DOHH2 (cell line): ENCODE data around the gene CD200.

Source experiments
- H3F3A ChIP-seq: fragments of 200-600 bp; sonication (generic), shearing (Covaris generic); 2 replicates; pipeline ENCODE4 v1.6.0; 2016; ENCODE audit warnings: antibody characterized with exemption, mild to moderate bottlenecking; ENCODE audit not compliant: control insufficient read depth, insufficient read depth
- H3K27ac ChIP-seq: fragments of 200-600 bp; sonication (generic); 2 replicates; pipeline ENCODE4 v1.5.1; 2014; ENCODE audit warnings: low read depth, mild to moderate bottlenecking, low read length, moderate library complexity
- H3K27me3 ChIP-seq: fragments of 200-600 bp; sonication (generic); 2 replicates; pipeline ENCODE4 v1.6.1; 2014; ENCODE audit warnings: mild to moderate bottlenecking, low read length, mixed read lengths; ENCODE audit not compliant: control insufficient read depth
- H3K36me3 ChIP-seq: fragments of 200-600 bp; sonication (generic); 2 replicates; pipeline ENCODE4 v1.6.1; 2014; ENCODE audit warnings: mild to moderate bottlenecking, low read length, moderate library complexity, mixed read lengths; ENCODE audit not compliant: control insufficient read depth
- H3K4me1 ChIP-seq: fragments of 200-600 bp; sonication (generic); 2 replicates; pipeline ENCODE4 v1.6.1; 2014; ENCODE audit warnings: mild to moderate bottlenecking, low read length, mixed read lengths; ENCODE audit not compliant: control insufficient read depth
- H3K4me2 ChIP-seq: fragments of 200-600 bp; sonication (generic); 2 replicates; pipeline ENCODE4 v1.6.0; 2014; ENCODE audit warnings: mild to moderate bottlenecking, low read length, moderate library complexity
- H3K4me3 ChIP-seq: fragments of 200-600 bp; sonication (generic); 2 replicates; pipeline ENCODE4 v1.5.1; 2014; ENCODE audit warnings: mild to moderate bottlenecking, low read length, mixed read lengths
- H3K79me2 ChIP-seq: fragments of 200-600 bp; sonication (generic); 2 replicates; pipeline ENCODE4 v1.6.1; 2014; ENCODE audit warnings: mild to moderate bottlenecking, low read length, mixed read lengths; ENCODE audit not compliant: control insufficient read depth
- H3K9me2 ChIP-seq: fragments of 200-600 bp; sonication (generic); replicated peaks from 2 replicates; pipeline ENCODE4 v1.6.1; 2014; ENCODE audit warnings: mild to moderate bottlenecking, low read length, mixed read lengths; ENCODE audit not compliant: control insufficient read depth
- H3K9me3 ChIP-seq: fragments of 200-600 bp; sonication (generic); 2 replicates; pipeline ENCODE4 v1.6.1; 2014; ENCODE audit warnings: antibody characterized with exemption, low read length, mixed read lengths; ENCODE audit not compliant: control insufficient read depth, insufficient read depth
- H4K20me1 ChIP-seq: fragments of 200-600 bp; sonication (generic); 2 replicates; pipeline ENCODE4 v1.6.0; 2014; ENCODE audit warnings: low read depth, mild to moderate bottlenecking, antibody characterized with exemption, low read length, moderate library complexity; ENCODE audit not compliant: control insufficient read depth, insufficient read depth
- CTCF ChIP-seq: fragments of 200-600 bp; sonication (generic); IDR thresholded peaks from one replicate; pipeline ENCODE4 v1.5.1; 2014; ENCODE audit warnings: antibody characterized with exemption, mild to moderate bottlenecking, low read depth, low read length; ENCODE audit not compliant: poor library complexity, severe bottlenecking
- EZH2phosphoT487 ChIP-seq: fragments of 200-600 bp; sonication (generic); IDR thresholded peaks from 2 replicates; pipeline ENCODE4 v1.6.1; 2017; ENCODE audit warnings: borderline replicate concordance, mild to moderate bottlenecking, antibody characterized with exemption, low read length, moderate library complexity, mixed read lengths

CD200 gene

GRCh38 chr3:112349557-112349956 is 16.6 kb downstream of the CD200 start:
- no peaks in the 10 kb centered on the region for H3K79me2 ChIP-seq
- H3K27ac ChIP-seq, result no peak overlapping the region
- H3K36me3 ChIP-seq, result peaks cover 56% of the 10 kb centered on the region

GRCh38 chr3:112350018-112350810 is 17.3 kb downstream of the CD200 start:
- H3K4me2 ChIP-seq, result no peak overlapping the region
- H3K4me3 ChIP-seq, result no peak overlapping the region
- no peaks in the 10 kb centered on the region for H3K4me1 ChIP-seq
- no peak overlapping the region for H3K27ac ChIP-seq
- H3F3A ChIP-seq, result no peaks in the 10 kb centered on the region
- no peaks in the 10 kb centered on the region for H3K79me2 ChIP-seq
- no peaks in the 10 kb centered on the region for H3K27me3 ChIP-seq
- no peaks in the 10 kb centered on the region for H3K9me3 ChIP-seq
- no peaks in the 10 kb centered on the region for H4K20me1 ChIP-seq
- no peaks in the 10 kb centered on the region for H3K9me2 ChIP-seq
- TF ChIP-seq CTCF (no peak), EZH2phosphoT487 (no peak)
- H3K36me3 ChIP-seq, result peaks cover 52% of the 10 kb centered on the region

More at GRCh38 chr3:112349557-112349956, 16.6 kb downstream of the CD200 start:
- Histone ChIP-seq H3K9me3 (no peaks in the 10 kb centered on the region), H3F3A (no peaks in the 10 kb centered on the region), H3K4me3 (no peak overlapping the region), H3K4me2 (no peak overlapping the region), H3K4me1 (no peaks in the 10 kb centered on the region), H3K9me2 (no peaks in the 10 kb centered on the region), H4K20me1 (no peaks in the 10 kb centered on the region), H3K27me3 (no peaks in the 10 kb centered on the region)
- no peak for TF ChIP-seq CTCF
- TF ChIP-seq EZH2phosphoT487, result no peak

- Histone ChIP-seq H3K27me3 (no peaks in the 10 kb centered on the region), H3K9me2 (no peaks in the 10 kb centered on the region), H3K4me1 (no peaks in the 10 kb centered on the region), H3K4me3 (no peak overlapping the region), H3F3A (no peaks in the 10 kb centered on the region), H3K79me2 (no peaks in the 10 kb centered on the region), H4K20me1 (no peaks in the 10 kb centered on the region), H3K36me3 (peaks cover 45% of the 10 kb centered on the region), H3K9me3 (no peaks in the 10 kb centered on the region), H3K4me2 (no peak overlapping the region), H3K27ac (no peak overlapping the region)
- no peak for TF ChIP-seq EZH2phosphoT487
- TF ChIP-seq CTCF, result no peak
Observed at GRCh38 chr3:112351036-112351435, 18.1 kb downstream of the CD200 start.
